SW 1271 (cell line): Measurements from ENCODE around the gene STAB2.

Source experiments
- DNase-seq, 2 experiments: peaks; one replicate each; lab custom pipeline; 2025; lab: John Stamatoyannopoulos, UW

The STAB2 gene

GRCh38 chr12:103743788-103744187 lies 156.7 kb downstream of the STAB2 start:
- DNase-seq: no peak

DNA sequence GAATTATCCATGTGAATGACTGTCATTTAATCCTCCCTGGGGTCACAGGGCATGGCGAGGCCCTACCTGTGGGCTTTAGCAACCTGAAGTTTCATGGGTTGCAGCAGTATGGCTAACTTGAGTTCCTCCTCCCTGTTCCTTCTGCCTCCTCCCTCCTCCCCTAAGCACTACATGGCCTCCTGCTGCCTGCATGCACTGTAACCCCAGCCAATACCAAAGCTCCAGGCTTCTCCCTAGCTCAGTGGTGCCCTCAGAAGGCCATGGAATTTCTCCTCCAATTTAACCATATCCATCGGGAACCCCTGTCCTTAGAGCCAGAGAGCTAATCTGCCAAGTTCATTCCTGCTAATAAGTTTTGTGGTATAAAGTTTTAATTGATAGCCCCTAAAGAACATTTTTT lies 158.9 kb downstream of the STAB2 start:
- DNase-seq: no peak

DNA sequence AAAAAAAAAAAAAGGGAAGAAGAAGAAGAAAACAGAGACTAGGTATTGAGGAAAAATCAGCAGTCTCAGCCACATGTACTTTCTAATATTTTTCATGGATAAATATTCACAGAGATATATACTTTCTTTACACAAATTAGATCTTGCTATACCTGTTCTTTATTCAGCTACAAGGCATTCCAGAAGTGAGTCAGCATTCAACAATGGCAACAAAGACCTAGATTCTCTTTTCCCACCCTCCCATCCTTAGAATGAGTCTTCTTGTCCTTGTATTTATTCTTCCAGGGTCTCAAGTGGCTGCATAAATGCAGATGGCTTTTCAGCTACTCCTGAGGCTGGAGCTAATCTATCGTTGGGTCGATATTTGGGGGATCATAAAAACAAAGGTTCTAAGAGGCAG lies 160.9 kb downstream of the STAB2 start:
- DNase-seq: no peak

- DNase-seq: no peak
These were observed 161.8 kb downstream of the STAB2 start for GRCh38 chr12:103748875-103749274.

- no peak for DNase-seq
These were observed 164.1 kb downstream of the STAB2 start for GRCh38 chr12:103751171-103751570.

GRCh38 chr12:103751600-103751999 lies 164.5 kb downstream of the STAB2 start:
- DNase-seq: no peak

GRCh38 chr12:103755425-103755824 lies 168.4 kb downstream of the STAB2 start:
- DNase-seq: no peak

- DNase-seq: no peak
These were observed 169.4 kb downstream of the STAB2 start for GRCh38 chr12:103756443-103756842.

DNA sequence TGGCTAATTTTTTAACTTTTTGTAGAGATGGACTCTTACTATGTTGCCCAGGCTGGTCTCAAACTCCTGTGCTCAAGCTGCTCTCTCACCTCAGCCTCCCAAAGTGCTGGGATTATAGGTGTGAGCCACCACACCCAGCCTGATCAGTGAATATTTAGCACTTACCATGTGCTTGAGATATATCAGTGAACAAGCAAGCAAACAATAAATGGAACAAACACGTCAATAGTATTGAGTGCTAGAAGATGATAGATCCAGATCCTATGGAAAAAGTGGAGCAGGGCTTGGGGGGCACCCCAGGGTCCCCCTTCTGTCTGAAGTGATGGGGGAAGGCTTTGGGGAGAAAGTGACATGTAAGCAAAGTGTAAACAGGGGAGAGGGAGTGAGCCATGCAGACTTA lies 170.2 kb downstream of the STAB2 start:
- DNase-seq: no peak

GRCh38 chr12:103758310-103759089 lies 171.4 kb downstream of the STAB2 start:
- no peak for DNase-seq

GRCh38 chr12:103762473-103762872 lies 175.4 kb downstream of the STAB2 start:
- DNase-seq: no peak

DNA sequence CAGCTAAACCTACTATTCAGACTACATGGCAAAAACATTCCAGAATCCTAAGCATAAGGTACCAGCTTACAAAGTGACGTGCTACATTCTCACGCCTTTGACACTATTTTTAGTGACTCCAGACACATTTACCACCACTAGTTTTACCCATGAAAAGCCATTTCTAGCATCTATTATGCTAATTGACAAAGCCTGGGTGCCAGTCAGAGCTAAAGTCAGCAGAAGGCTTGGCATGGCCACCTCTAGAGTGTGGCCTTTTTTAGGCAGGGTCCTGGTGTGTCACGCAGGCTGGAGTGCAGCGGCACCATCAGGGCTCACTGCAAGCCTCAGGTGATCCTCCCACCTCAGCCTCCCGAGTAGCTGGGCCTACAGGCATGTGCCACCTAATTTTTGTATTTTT lies 178.2 kb downstream of the STAB2 start:
- DNase-seq: no peak

DNA sequence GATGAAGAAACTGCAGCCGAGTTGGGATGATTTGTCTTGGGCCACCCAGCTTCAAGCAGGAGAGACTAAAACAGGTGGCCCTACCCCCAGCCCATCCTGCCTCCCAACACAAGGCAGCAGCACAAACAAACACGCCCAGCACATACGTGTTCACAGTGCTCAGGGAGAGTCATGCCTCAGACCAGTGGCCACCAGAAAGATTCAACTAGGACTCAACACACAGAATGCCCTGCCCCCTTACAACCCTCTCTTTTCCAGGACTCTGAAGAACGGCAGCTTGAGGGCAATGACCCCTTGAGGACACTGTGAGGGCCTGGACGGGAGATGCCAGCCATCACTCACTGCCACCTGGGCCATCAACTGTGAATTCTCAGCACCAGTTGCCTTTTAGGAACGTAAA lies 179.0 kb downstream of the STAB2 start:
- DNase-seq: no peak

- DNase-seq: peak in 1 of 2 experiments; percentile 31
These were observed 181.5 kb downstream of the STAB2 start for GRCh38 chr12:103768467-103769123.

GRCh38 chr12:103769240-103769945 lies 182.3 kb downstream of the STAB2 start:
- no peak for DNase-seq

DNA sequence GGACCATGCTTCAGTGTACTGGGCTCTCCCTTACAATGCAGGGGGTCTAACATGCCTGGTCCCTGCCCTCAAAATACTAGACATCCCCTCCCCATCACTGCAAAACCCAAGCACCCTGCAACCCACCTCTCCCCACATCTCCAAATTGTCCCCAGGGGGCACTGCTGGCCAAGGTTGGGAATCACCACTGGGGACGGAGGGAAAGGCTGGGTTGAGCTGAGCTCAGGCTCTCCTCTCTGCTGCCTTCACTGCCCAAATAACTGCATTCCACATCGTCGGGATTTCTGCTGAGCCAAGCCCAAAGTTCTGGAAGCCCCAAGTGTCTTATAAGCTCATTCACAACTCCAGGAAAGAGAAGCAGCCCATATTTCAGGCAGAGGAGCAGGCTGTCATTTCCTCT lies 184.4 kb downstream of the STAB2 start:
- peak in 1 of 2 experiments; percentile 14 for DNase-seq

DNA sequence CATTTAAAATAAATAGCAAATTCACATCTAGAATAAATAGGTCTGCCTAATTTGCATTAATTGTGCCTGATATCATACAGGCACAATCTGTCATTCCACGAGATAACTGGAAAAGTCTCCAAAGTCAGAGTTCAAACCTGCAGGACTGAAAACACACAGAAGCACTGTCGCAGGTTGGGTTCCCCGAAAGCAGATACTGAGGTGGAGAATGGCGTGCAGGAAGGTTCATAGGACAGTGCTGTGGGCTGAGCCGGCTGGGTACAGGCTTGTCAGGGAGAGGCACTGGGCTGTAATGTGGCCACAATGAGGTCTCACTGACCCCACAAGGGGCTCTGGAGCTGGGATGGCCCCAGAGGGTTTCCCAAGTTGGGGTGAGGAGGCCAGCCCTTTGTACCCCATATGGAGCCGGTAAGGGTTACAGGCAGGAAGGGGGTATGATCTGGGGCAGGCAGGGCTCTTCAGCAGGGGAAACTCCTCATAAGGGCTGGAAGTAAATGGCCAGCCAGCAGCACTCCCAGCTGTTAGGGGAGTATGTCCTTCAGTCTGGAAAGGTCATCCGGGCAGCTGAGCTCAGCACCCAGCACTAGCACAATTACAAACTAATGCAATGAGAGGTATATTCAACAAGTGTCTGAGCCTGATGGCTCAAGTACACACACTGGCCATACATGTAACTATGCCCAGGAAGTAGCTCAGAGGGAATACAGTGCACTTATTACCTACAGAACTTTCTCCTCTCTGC lies 185.5 kb downstream of the STAB2 start:
- no peak for DNase-seq

- DNase-seq: no peak
These were observed 186.2 kb downstream of the STAB2 start for GRCh38 chr12:103773109-103773910.

GRCh38 chr12:103774977-103775560 lies 188.0 kb downstream of the STAB2 start:
- DNase-seq: no peak

DNA sequence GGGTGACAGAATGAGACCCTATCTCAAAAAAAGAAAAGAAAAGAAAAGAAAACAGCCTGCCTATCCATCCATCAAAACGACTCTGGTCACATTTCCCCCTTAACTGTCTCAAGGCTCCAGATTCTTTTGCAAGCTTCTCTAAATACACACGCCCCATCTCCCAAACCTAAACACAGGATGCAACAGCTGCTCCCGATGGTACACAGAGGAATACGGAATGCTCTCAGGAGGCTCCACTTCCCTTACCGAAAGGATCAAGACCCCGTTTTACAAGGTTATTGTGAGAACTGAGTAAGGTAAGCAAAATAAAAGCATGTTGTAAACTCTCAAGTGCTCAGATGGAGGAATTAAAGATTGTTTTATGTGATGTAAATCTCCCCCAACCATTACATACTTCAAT lies 191.7 kb downstream of the STAB2 start:
- no peak for DNase-seq
